SW480 (cell line): Measurements from ENCODE around the gene ALG13.
"Not testable (repeated sequence)": the region's sequence is repeated elsewhere in the genome, so short reads cannot be mapped to it uniquely, and the experiment has no call there.

Experiments
- DNase-seq: peaks from one replicate; pipeline ENCODE4 v3.0.0-alpha.2; 2016; ENCODE audit warnings: low spot score

The ALG13 gene

GRCh38 chrX:111759686-111760085 lies 78.7 kb downstream of the ALG13 start:
- no peak for DNase-seq

- DNase-seq = no peak
These were observed 80.7 kb downstream of the ALG13 start for GRCh38 chrX:111761578-111762135.

GRCh38 chrX:111778591-111778990 lies 97.6 kb downstream of the ALG13 start:
- DNase-seq = no peak

GRCh38 chrX:111779582-111779981 lies 98.6 kb downstream of the ALG13 start:
- DNase-seq = no peak

- DNase-seq = no peak
These were observed 103.7 kb downstream of the ALG13 start for GRCh38 chrX:111784667-111785066.

- not testable (repeated sequence) for DNase-seq
These were observed 109.1 kb downstream of the ALG13 start for GRCh38 chrX:111790054-111790453.
